GM18505 (cell line): ENCODE measurements around the gene PXMP2.

Source experiments
- ATAC-seq: cut with Tn5 transposase; IDR thresholded peaks from one replicate; pipeline ENCODE4 v1.9.1; 2021; ENCODE audit not compliant: unreplicated experiment
- POLR2A ChIP-seq: IDR thresholded peaks from 4 replicates; pipeline ENCODE4 v1.6.1; 2011; ENCODE audit warnings: borderline replicate concordance; ENCODE audit not compliant: insufficient read depth, insufficient read length; ENCODE audit errors: extremely low read depth

PXMP2 gene

GRCh38 chr12:132754160-132754932, 67.0 kb downstream of the PXMP2 start:
- no peak for TF ChIP-seq POLR2A
- no peak for ATAC-seq
